GM12865 (cell line): Measurements from ENCODE around the gene CCNB1IP1.

Source experiments
- DNase-seq: peaks from one replicate; pipeline ENCODE4 v3.0.0; 2010; ENCODE audit warnings: low read depth
- H3K4me3 ChIP-seq: 2 replicates; pipeline ENCODE4 v1.5.1; 2011; ENCODE audit warnings: mild to moderate bottlenecking, low read depth, low read length, control low read depth
- TF ChIP-seq, protein P1 (sequence below): IDR thresholded peaks from 2 replicates; pipeline ENCODE4 v1.5.1; 2011; ENCODE audit warnings: low read length, control low read depth, low read depth, inconsistent platforms; ENCODE audit not compliant: insufficient read depth; ENCODE audit errors: missing control alignments

CCNB1IP1 gene

DNA sequence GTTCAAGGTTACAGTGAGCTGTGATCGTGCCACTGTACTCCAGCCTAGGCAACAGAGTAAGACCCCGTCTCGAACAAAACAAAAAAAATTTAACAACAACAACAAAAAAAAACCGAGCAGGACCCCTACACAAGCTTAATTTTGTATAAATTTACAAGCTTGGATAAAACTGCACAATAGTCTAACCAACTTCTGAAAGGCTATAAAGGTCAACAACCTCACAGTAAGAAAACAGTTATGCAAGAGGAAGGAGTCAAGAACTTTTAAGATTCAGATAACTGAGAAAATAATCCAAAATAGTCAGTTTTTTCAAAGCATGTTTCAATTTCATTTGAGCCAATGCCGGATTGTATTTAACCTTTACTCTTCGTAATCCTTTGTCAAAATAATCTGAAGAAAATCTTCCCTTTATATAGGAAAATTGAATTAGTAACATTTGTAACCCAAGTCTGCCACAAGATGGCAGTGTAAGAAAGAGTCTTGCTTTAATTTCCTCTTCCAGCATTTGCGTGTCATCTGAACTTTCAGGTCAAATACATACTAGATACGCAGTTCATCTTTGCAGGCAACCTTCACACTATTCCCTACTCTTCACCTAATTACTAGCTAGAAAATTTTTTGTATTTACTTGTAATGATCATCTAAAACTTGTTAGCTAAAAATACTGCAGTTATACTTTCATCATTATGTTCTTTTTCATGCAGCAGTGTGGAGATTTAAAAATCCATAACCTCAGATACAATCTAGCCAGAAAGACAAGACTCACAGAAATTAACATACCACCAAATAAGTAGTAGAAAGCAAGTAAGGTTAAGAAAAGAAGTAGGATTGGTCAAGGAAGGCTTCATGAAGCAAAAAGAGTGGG is 5.8 kb downstream of the CCNB1IP1 start:
- TF ChIP-seq, protein P1, sequence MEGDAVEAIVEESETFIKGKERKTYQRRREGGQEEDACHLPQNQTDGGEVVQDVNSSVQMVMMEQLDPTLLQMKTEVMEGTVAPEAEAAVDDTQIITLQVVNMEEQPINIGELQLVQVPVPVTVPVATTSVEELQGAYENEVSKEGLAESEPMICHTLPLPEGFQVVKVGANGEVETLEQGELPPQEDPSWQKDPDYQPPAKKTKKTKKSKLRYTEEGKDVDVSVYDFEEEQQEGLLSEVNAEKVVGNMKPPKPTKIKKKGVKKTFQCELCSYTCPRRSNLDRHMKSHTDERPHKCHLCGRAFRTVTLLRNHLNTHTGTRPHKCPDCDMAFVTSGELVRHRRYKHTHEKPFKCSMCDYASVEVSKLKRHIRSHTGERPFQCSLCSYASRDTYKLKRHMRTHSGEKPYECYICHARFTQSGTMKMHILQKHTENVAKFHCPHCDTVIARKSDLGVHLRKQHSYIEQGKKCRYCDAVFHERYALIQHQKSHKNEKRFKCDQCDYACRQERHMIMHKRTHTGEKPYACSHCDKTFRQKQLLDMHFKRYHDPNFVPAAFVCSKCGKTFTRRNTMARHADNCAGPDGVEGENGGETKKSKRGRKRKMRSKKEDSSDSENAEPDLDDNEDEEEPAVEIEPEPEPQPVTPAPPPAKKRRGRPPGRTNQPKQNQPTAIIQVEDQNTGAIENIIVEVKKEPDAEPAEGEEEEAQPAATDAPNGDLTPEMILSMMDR = peak; percentile 65
- no peak overlapping the region for H3K4me3 ChIP-seq
- DNase-seq = peak; percentile 70

DNA sequence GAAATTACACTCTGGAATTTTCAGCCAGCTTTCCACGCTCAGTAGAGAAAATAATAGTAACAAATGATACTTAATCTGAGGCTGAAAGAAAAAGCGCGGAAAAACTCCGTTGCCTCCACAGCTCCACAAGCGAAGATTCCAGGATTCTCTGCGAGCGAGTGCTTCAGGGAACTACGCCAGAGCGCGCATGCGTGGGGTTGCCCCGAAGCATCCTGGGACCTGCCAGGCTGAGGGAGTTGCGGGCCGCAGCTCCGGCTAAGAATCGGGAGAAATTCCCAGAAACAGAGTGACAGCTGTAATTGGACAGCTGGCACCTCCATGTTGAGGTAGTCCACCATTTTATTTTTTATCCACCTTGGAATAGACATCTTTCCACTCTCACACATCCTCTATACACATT is 15.4 kb downstream of the CCNB1IP1 start:
- no peak overlapping the region for H3K4me3 ChIP-seq
- TF ChIP-seq, protein P1 = no peak
- no peak for DNase-seq

DNA sequence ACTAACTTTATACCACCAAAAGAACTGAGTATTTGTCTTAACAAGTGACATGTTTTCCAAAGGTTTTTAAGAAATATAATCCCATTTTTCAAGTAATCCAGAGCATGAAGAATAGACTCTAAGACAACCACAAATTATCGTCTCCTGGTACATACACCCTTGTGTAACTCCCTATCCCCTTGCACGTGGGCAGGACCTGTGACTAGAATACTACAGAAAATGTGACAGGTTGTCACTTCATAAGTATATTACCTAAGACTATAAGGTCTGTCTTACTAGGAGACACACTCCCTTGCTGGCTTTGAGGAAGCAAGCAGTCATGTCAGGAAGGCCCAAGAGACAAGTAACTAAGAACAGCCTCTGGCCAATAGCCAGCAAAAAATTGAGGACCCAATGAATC is 19.1 kb downstream of the CCNB1IP1 start:
- TF ChIP-seq, protein P1 = no peak
- DNase-seq = no peak
- H3K4me3 ChIP-seq = no peak overlapping the region

DNA sequence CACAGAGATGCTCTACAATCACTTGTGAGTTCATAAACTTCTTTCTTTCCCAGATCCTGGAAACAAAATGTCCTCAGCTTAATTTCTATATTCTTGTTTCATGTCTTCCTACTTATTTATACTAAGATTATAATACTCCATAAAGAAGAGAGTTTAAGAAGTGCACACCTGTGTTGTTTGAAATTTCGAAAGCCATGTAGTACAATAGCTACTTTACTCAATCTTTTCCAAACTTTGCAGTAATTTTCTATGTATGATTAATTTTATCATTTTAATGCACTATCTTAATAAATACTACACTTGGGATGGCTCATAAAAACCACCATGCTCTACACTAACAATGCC is 27.0 kb downstream of the CCNB1IP1 start:
- TF ChIP-seq, protein P1 = no peak
- no peak for DNase-seq
- peak overlapping the region; percentile 91; the same call in 1 of the 2 replicates for H3K4me3 ChIP-seq

DNA sequence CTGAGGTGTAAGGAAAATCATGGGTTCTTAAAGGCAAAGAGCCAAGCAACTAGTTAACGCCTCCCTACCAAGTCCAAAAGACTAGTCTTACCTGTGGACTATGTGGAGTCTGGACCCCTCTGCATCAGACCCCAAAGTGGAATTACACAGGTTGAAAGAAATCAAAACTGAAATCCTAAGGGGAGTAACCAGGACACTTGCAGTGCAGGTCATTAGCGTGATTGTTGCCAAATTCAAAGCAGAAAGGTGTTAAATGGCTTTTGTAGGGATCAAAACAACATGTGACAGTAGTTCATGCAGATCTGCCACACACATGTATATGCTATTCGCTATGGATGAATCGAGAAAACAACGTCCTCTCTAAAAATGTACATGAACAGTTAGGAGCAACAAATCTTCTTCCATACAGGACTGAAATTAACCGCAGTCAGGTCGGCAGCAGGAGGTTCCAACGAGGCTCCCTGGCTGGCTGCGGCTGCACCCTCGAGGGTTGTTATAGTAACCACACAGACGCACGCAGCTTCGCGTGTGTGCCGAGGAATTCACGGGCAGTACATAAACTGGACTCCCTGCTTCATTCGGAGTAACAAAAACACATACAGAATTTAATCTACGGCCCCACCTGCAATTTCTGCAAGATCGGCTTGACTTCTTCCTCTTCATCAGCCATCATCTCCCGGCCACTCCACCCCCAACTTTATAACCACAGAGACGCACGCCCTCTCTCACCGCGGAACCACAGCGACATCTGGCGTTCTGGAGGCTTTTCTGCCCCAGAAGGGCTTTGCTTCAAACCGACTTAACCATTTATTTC is 27.6 kb downstream of the CCNB1IP1 start, which contains the start of gene TTC5:
Gene TTC5, minus strand, starts transcription at position 687 of the 814 bp plus-strand sequence. Its CDS starts 14 bp downstream, at position 673.
- peak; percentile 94 for DNase-seq
- TF ChIP-seq, protein P1 = peak; percentile 92
- peak within 1 kb of the TSS; percentile 91 for H3K4me3 ChIP-seq

DNA sequence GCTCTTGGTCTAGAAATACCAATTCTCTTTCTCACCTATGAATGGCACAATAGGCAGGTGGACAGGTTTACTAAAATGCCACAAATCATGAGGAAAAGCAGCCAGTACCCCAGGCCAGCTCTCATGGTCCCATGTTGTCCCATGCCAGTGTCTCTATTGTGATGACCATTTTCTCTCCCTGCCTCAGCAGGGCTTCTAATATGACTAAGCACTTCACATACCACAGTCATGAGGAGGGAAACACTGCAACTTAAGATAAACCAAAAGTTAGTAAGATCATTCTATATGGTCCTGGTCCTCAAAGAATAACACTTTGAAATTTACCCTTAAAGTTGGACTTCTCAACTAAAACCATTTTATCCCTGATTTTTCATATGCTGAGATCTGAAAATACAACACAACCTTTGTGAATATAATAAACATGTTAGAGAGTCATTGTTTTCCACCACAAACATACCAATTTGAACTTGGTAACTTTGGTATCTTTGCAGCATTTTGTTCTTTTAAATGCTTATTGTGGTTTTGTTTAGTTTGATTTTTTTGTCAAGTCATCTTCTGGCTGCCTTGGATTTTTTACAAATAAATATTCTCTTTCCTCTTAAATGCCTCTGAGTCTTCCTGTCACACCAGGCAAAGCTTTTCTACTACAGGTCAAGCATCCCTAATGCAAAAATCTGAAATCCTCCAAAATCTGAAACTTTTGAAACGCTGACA is 30.9 kb downstream of the CCNB1IP1 start:
- H3K4me3 ChIP-seq = no peak overlapping the region
- TF ChIP-seq, protein P1 = no peak
- peak; percentile 10 for DNase-seq
